Right lobe of liver (tissue), 4 donors: ENCODE results near the gene SCCPDH.

Experiments
- POLR2A ChIP-seq: fragments of 450-650 bp; IDR thresholded peaks from one replicate; pipeline ENCODE4 v1.6.1; 2017; ENCODE audit warnings: antibody characterized with exemption, mild to moderate bottlenecking
- TF ChIP-seq, protein P1 (sequence below), 4 donors: fragments of 200-600 bp in 3 of 4; fragments of 450-650 bp in 1 of 4; IDR thresholded peaks; one replicate each; pipeline versions ENCODE4 v1.5.1 to v1.8.0; 2016 to 2022; ENCODE audit warnings: antibody characterized with exemption in 4 of 4, mild to moderate bottlenecking in 2 of 4
- donor health status: DM: no; HTN: no; CAD: no.
- donor health status: DM: no; HTN: no; CAD: no.
- donor health status: DM: no; HTN: yes; CAD: no.

DNA sequence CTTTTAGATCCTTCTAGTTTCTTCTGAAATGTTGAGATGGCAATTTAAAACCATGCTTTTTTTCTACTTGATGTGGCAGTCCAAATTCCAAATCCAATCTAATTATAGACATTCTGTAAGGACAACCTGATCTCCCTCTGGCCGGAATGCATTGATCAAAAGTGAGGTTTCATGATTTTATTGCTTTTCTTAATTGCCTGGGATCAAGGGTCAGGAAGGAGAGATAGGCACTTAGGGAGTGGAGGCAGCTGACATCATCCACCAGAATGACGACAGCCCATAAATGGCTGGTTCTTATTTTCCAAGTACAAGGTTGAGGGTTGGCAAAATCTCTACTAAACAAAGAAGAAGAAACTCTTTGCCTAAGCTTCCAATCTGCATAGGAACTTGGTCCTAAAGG, 46.4 kb upstream of the SCCPDH start:
- TF ChIP-seq, protein P1, sequence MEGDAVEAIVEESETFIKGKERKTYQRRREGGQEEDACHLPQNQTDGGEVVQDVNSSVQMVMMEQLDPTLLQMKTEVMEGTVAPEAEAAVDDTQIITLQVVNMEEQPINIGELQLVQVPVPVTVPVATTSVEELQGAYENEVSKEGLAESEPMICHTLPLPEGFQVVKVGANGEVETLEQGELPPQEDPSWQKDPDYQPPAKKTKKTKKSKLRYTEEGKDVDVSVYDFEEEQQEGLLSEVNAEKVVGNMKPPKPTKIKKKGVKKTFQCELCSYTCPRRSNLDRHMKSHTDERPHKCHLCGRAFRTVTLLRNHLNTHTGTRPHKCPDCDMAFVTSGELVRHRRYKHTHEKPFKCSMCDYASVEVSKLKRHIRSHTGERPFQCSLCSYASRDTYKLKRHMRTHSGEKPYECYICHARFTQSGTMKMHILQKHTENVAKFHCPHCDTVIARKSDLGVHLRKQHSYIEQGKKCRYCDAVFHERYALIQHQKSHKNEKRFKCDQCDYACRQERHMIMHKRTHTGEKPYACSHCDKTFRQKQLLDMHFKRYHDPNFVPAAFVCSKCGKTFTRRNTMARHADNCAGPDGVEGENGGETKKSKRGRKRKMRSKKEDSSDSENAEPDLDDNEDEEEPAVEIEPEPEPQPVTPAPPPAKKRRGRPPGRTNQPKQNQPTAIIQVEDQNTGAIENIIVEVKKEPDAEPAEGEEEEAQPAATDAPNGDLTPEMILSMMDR (IDR thresholded peaks at IDR 0.05) = no peak
- TF ChIP-seq POLR2A = no peak
